Lower leg skin (tissue), 4 donors: ENCODE data around the gene OFD1. TPM values are rescaled to one million over a fixed set of nuclear protein-coding genes. Genes with fewer than 3 reads are reported as not detected.

Experiments used
- DNase-seq, 2 donors: peaks; one replicate each; pipeline ENCODE4 v3.0.0-alpha.2; 2019; ENCODE audit warnings: low spot score in 2 of 2
- H3K4me3 ChIP-seq: fragments of 200-600 bp; sonication (generic); 2 replicates; pipeline ENCODE4 v1.5.1; 2017; ENCODE audit warnings: mild to moderate bottlenecking, low read depth; ENCODE audit not compliant: poor library complexity, severe bottlenecking
- POLR2A ChIP-seq, 2 donors: fragments of 450-650 bp; IDR thresholded peaks; one replicate each; pipeline ENCODE4 v1.6.1; 2016 to 2017; ENCODE audit warnings: antibody characterized with exemption in 2 of 2, mild to moderate bottlenecking in 1 of 2, moderate library complexity in 1 of 2
- WGBS, 2 donors: methylation state at CpG; one replicate each; pipeline ENCODE4 v1.1.5; 2018; 5-methylcytosine and 5-hydroxymethylcytosine counted together
- intact Hi-C: fragments of 100-400 bp; cut with DNase I; formaldehyde crosslinking; loops from one replicate; pipeline ENCODE4 v1.15.0; 2023; ENCODE audit warnings: low total_unique reads
- total RNA-seq, 4 donors: library from RNA; depleted of rRNA; stranded (reverse); fragments of >200 nt; gene quantifications; one replicate each; pipeline ENCODE4 v1.1.0, GENCODE V29; 2016
- TF ChIP-seq, protein P1 (sequence below), 3 donors: fragments of 450-650 bp; IDR thresholded peaks; one replicate each; pipeline ENCODE4 v1.5.1; 2016; ENCODE audit warnings: antibody characterized with exemption in 3 of 3, mild to moderate bottlenecking in 3 of 3, moderate library complexity in 2 of 3

OFD1 gene
- total RNA-seq, 4 donors from 2014 or later, result 20.0 to 69.6 (median 27.5) TPM

DNA sequence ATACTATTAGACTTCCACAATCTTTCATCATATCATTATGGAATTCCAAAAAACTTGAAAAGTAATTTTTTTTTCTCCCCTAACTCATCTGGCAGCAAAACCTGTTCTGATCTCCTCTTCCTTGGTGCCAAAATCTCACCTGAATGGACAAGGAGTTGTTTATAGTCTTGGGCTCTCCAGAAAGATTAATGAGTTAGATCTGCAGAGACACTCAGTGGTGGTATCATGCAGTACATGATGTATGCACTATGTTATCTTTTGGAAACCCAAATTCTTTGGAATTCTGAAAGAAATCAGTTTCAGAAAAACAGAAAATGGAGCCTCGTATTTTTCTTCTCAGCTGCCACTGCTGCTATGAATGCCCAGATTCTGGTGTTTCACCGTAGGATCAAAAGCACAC lies 70.7 kb downstream of the OFD1 start:
- intact Hi-C loops, result no loop called here
- H3K4me3 ChIP-seq, result no peak overlapping the region
- TF ChIP-seq, protein P1, sequence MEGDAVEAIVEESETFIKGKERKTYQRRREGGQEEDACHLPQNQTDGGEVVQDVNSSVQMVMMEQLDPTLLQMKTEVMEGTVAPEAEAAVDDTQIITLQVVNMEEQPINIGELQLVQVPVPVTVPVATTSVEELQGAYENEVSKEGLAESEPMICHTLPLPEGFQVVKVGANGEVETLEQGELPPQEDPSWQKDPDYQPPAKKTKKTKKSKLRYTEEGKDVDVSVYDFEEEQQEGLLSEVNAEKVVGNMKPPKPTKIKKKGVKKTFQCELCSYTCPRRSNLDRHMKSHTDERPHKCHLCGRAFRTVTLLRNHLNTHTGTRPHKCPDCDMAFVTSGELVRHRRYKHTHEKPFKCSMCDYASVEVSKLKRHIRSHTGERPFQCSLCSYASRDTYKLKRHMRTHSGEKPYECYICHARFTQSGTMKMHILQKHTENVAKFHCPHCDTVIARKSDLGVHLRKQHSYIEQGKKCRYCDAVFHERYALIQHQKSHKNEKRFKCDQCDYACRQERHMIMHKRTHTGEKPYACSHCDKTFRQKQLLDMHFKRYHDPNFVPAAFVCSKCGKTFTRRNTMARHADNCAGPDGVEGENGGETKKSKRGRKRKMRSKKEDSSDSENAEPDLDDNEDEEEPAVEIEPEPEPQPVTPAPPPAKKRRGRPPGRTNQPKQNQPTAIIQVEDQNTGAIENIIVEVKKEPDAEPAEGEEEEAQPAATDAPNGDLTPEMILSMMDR (IDR thresholded peaks at IDR 0.05), result no peak
- TF ChIP-seq POLR2A (IDR thresholded peaks at IDR 0.05), result no peak
- no peak for DNase-seq
- 61 to 65% methylated on average over 2 of the region's 2 CpGs for WGBS, 2 donors

DNA sequence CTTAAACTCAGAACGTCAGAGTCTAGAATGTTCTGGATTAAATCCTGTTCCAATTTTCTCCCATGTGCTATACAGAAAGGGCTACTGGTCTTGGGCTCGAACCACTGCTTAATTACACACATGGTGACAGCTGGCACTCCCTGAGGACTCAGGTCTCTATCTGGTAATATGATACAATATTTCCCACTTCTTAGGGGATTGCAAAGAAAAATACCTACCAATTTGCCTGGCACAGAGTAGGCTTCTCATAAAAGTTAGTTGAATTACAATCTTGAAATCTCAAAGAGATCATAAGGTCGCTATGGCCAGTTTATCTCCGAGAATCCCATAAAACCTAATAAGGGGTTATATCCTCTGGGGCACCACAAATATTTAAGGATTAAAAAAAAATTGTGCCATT lies 73.7 kb downstream of the OFD1 start:
- 59 to 76% methylated on average over 4 of the region's 4 CpGs for WGBS, 2 donors
- DNase-seq, result no peak
- intact Hi-C loops, result no loop called here
- no peak overlapping the region for H3K4me3 ChIP-seq
- no peak for TF ChIP-seq POLR2A (IDR thresholded peaks at IDR 0.05)
- TF ChIP-seq, protein P1 (IDR thresholded peaks at IDR 0.05), result no peak

DNA sequence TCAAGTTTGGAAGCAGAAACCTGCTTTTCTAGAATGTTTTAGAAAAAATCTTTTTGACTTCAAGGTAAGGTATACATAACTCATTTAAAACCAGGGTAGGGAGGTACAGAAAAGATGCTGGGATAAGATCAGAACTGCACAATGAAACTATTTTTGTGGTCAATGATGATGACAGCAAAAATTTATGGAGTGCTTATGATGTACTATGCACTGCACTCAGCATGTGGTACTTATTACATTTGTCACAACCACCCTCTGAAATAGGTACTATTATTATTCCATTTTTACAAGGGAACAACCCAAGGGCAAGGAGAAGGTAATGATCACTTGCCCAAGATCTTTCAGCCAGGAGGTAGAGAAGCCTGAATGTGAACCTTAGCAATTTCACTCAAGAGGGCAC lies 74.3 kb downstream of the OFD1 start:
- intact Hi-C loops, result no loop called here
- H3K4me3 ChIP-seq, result no peak overlapping the region
- no peak for DNase-seq
- no peak for TF ChIP-seq POLR2A (IDR thresholded peaks at IDR 0.05)
- TF ChIP-seq, protein P1 (IDR thresholded peaks at IDR 0.05), result no peak

- intact Hi-C loops, result loop anchor here (10.0 kb wide), 1 partner anchor 1329 kb away; no protein-coding TSS in a partner anchor
- TF ChIP-seq, protein P1 (IDR thresholded peaks at IDR 0.05), result no peak
- TF ChIP-seq POLR2A (IDR thresholded peaks at IDR 0.05), result no peak
- 89 to 95% methylated on average over 7 of the region's 7 CpGs for WGBS, 2 donors
- DNase-seq, result no peak
- H3K4me3 ChIP-seq, result no peak overlapping the region
Observed at GRCh38 chrX:13815664-13816063, 81.1 kb downstream of the OFD1 start.

DNA sequence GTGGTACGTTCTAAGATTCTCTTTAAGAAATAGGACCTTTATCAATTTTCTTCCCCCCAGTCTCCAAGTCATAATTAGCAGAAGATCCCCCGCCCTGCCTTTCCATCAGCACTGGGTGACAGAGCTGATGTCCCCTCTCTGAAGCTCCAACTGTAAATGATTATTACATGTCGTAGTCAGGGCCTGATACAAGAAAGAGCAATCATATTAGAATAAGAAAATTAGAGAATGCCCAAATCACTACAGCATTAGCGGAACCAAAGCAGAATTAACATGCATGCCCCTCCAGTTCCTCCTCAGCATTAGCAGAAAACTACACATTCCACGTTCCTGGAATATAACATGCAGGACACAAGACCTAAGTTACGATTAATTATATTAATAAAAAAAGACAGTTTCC lies 81.6 kb downstream of the OFD1 start:
- 84 to 94% methylated on average over 6 of the region's 6 CpGs for WGBS, 2 donors
- no peak for TF ChIP-seq POLR2A (IDR thresholded peaks at IDR 0.05)
- TF ChIP-seq, protein P1 (IDR thresholded peaks at IDR 0.05), result no peak
- no peak for DNase-seq
- intact Hi-C loops, result loop anchor here (10.0 kb wide), 1 partner anchor 1329 kb away; no protein-coding TSS in a partner anchor
- no peak overlapping the region for H3K4me3 ChIP-seq
